Vagina (tissue), 2 donors: ENCODE measurements around the gene ASRGL1. TPM values are rescaled to one million over a fixed set of nuclear protein-coding genes. Genes with fewer than 3 reads are reported as not detected.
"Not testable (repeated sequence)": the region's sequence is repeated elsewhere in the genome, so short reads cannot be mapped to it uniquely, and the experiment has no call there.

Experiments
- DNase-seq, 2 donors: peaks; one replicate each; pipeline ENCODE4 v3.0.0-alpha.2; 2017; ENCODE audit errors: extremely low spot score in 2 of 2
- H3K27ac ChIP-seq: fragments of 200-600 bp; sonication (generic); one replicate; pipeline ENCODE4 v1.5.1; 2019
- H3K27me3 ChIP-seq: fragments of 200-600 bp; sonication (generic); one replicate; pipeline ENCODE4 v1.5.1; 2019
- H3K36me3 ChIP-seq, 2 donors: fragments of 200-600 bp; sonication (generic); one replicate each; pipeline ENCODE4 v1.5.1; 2017 to 2019
- H3K4me1 ChIP-seq: fragments of 200-600 bp; sonication (generic); one replicate; pipeline ENCODE4 v1.5.1; 2019
- H3K4me3 ChIP-seq, 2 donors: fragments of 200-600 bp; sonication (generic); 1 replicate in 1 of 2; 2 replicates in 1 of 2; pipeline ENCODE4 v1.5.1; 2016 to 2019
- H3K9me3 ChIP-seq: fragments of 200-600 bp; sonication (generic); one replicate; pipeline ENCODE4 v1.5.1; 2019
- CTCF ChIP-seq, 3 experiments: fragments of 450-650 bp in 2 of 3; fragments of 200-600 bp in 1 of 3; sonication (generic) in 1 of 3; IDR thresholded peaks; one replicate each; pipeline ENCODE4 v1.5.1; 2017 to 2019; ENCODE audit warnings: antibody characterized with exemption in 3 of 3, mild to moderate bottlenecking in 2 of 3, moderate library complexity in 2 of 3
- POLR2A ChIP-seq, 2 donors: fragments of 450-650 bp; IDR thresholded peaks; one replicate each; pipeline ENCODE4 v1.6.1; 2017; ENCODE audit warnings: antibody characterized with exemption in 2 of 2, mild to moderate bottlenecking in 2 of 2, moderate library complexity in 2 of 2
- POLR2AphosphoS5 ChIP-seq, 2 donors: sonication (generic); formaldehyde crosslinking; IDR thresholded peaks; one replicate each; pipeline ENCODE4 v1.9.0; 2017; ENCODE audit warnings: antibody characterized with exemption in 2 of 2, mild to moderate bottlenecking in 2 of 2, low read depth in 1 of 2; ENCODE audit not compliant: insufficient read depth in 1 of 2
- intact Hi-C: fragments of 100-400 bp; cut with DNase I; formaldehyde crosslinking; loops from one replicate; pipeline ENCODE4 v1.15.1; 2023
- total RNA-seq: library from RNA; depleted of rRNA; stranded (reverse); fragments of >200 nt; gene quantifications from one replicate; pipeline ENCODE4 v1.2.3, GENCODE V29; 2016

The ASRGL1 gene
- total RNA-seq, 1 donor from 2014 or later = 5.6 TPM

GRCh38 chr11:62309991-62310390 lies 27.3 kb upstream of the ASRGL1 start:
- intact Hi-C loops = no loop called here
- no peaks in the 10 kb centered on the region for H3K36me3 ChIP-seq
- no peak for TF ChIP-seq POLR2A (IDR thresholded peaks at IDR 0.05)
- TF ChIP-seq CTCF (IDR thresholded peaks at IDR 0.05) = no peak
- TF ChIP-seq POLR2AphosphoS5 (IDR thresholded peaks at IDR 0.05; ENCODE audit: insufficient read depth in 1 of 2, low read depth in 1 of 2) = no peak
- no peaks in the 10 kb centered on the region for H3K4me1 ChIP-seq
- DNase-seq = peak in 1 of 2 donors; percentile 32
- no peak overlapping the region for H3K27ac ChIP-seq
- H3K4me3 ChIP-seq = no peak overlapping the region
- H3K9me3 ChIP-seq = no peaks in the 10 kb centered on the region
- H3K27me3 ChIP-seq = no peaks in the 10 kb centered on the region

- no peaks in the 10 kb centered on the region for H3K4me1 ChIP-seq
- H3K9me3 ChIP-seq = no peaks in the 10 kb centered on the region
- H3K36me3 ChIP-seq = no peaks in the 10 kb centered on the region
- no peak overlapping the region for H3K4me3 ChIP-seq
- no peak overlapping the region for H3K27ac ChIP-seq
- H3K27me3 ChIP-seq = no peaks in the 10 kb centered on the region
- intact Hi-C loops = no loop called here
- DNase-seq = no peak
- no peak for TF ChIP-seq CTCF (IDR thresholded peaks at IDR 0.05)
- TF ChIP-seq POLR2A (IDR thresholded peaks at IDR 0.05) = no peak
- TF ChIP-seq POLR2AphosphoS5 (IDR thresholded peaks at IDR 0.05; ENCODE audit: insufficient read depth in 1 of 2, low read depth in 1 of 2) = no peak
Observed at GRCh38 chr11:62315431-62315830, 21.8 kb upstream of the ASRGL1 start.

GRCh38 chr11:62322524-62322923 lies 14.7 kb upstream of the ASRGL1 start:
- Histone ChIP-seq H3K4me3 (no peak overlapping the region), H3K4me1 (no peaks in the 10 kb centered on the region), H3K27ac (no peak overlapping the region), H3K9me3 (no peaks in the 10 kb centered on the region), H3K27me3 (no peaks in the 10 kb centered on the region), H3K36me3 (no peaks in the 10 kb centered on the region)
- no peak for DNase-seq
- TF ChIP-seq CTCF (IDR thresholded peaks at IDR 0.05) (no peak), POLR2A (IDR thresholded peaks at IDR 0.05) (no peak), POLR2AphosphoS5 (IDR thresholded peaks at IDR 0.05; ENCODE audit: insufficient read depth in 1 of 2, low read depth in 1 of 2) (no peak)
- intact Hi-C loops = no loop called here

GRCh38 chr11:62324731-62325556 lies 12.3 kb upstream of the ASRGL1 start:
- no peak overlapping the region for H3K27ac ChIP-seq
- no peaks in the 10 kb centered on the region for H3K9me3 ChIP-seq
- TF ChIP-seq POLR2AphosphoS5 (IDR thresholded peaks at IDR 0.05; ENCODE audit: insufficient read depth in 1 of 2, low read depth in 1 of 2) (no peak), POLR2A (IDR thresholded peaks at IDR 0.05) (no peak), CTCF (IDR thresholded peaks at IDR 0.05) (peak in 1 of 3 experiments; percentile 15)
- H3K27me3 ChIP-seq = no peaks in the 10 kb centered on the region
- H3K36me3 ChIP-seq = no peaks in the 10 kb centered on the region
- H3K4me3 ChIP-seq = no peak overlapping the region
- no peaks in the 10 kb centered on the region for H3K4me1 ChIP-seq
- intact Hi-C loops = no loop called here
- no peak for DNase-seq

GRCh38 chr11:62325781-62326180 lies 11.5 kb upstream of the ASRGL1 start:
- H3K4me1 ChIP-seq, H3K27me3 ChIP-seq, H3K36me3 ChIP-seq, H3K27ac ChIP-seq, H3K4me3 ChIP-seq, DNase-seq, H3K9me3 ChIP-seq, intact Hi-C loops: not testable (repeated sequence)

- intact Hi-C loops = not testable (repeated sequence)
Observed at GRCh38 chr11:62326719-62327118, 10.5 kb upstream of the ASRGL1 start.

GRCh38 chr11:62327541-62327940 lies 9.7 kb upstream of the ASRGL1 start:
- H3K27me3 ChIP-seq, H3K4me1 ChIP-seq, DNase-seq, H3K36me3 ChIP-seq, intact Hi-C loops, H3K9me3 ChIP-seq, H3K4me3 ChIP-seq, H3K27ac ChIP-seq: not testable (repeated sequence)

More at GRCh38 chr11:62326719-62327118, 10.5 kb upstream of the ASRGL1 start:
- not testable (repeated sequence) for H3K9me3 ChIP-seq, H3K27me3 ChIP-seq, DNase-seq, H3K36me3 ChIP-seq, H3K4me3 ChIP-seq, H3K27ac ChIP-seq, H3K4me1 ChIP-seq

- H3K27me3 ChIP-seq, H3K4me3 ChIP-seq, H3K36me3 ChIP-seq, DNase-seq, H3K4me1 ChIP-seq, intact Hi-C loops, H3K9me3 ChIP-seq, H3K27ac ChIP-seq: not testable (repeated sequence)
Observed at GRCh38 chr11:62331264-62331663, 6.0 kb upstream of the ASRGL1 start.
